Measurements from ENCODE around the gene ARFGAP3.

GRCh38 chr22:42883970-42884369 lies 26.9 kb upstream of the ARFGAP3 start:
- no peak for TF ChIP-seq CTCF (IDR thresholded peaks at IDR 0.05)
- no peak for TF ChIP-seq POLR2A (IDR thresholded peaks at IDR 0.05)
